ENCODE measurements around the gene KIF1A. TPM values are rescaled to one million over a fixed set of nuclear protein-coding genes. Genes with fewer than 3 reads are reported as not detected.

Gene KIF1A
- total RNA-seq, 3 donors from 2014 or later = 1.5 to 17.2 (median 1.9) TPM

GRCh38 chr2:240834377-240834975, 14.5 kb upstream of the KIF1A start:
- H3K36me3 ChIP-seq (ENCODE audit: low read depth) = no peaks in the 10 kb centered on the region
- DNase-seq (no peak), ATAC-seq (no peak)
- peaks cover 7% of the 10 kb centered on the region for H3K4me1 ChIP-seq (ENCODE audit: low read depth)
- no peak overlapping the region for H3K4me3 ChIP-seq
- TF ChIP-seq CTCF (IDR thresholded peaks at IDR 0.05) = no peak
- intact Hi-C loops (cut with DNase I, micrococcal nuclease) = no loop called here
- no peaks in the 10 kb centered on the region for H3K9me3 ChIP-seq

- H3K4me3 ChIP-seq = no peak overlapping the region
- H3K9me3 ChIP-seq = no peaks in the 10 kb centered on the region
- peaks cover 7% of the 10 kb centered on the region for H3K4me1 ChIP-seq (ENCODE audit: low read depth)
- DNase-seq (no peak), ATAC-seq (no peak)
- intact Hi-C loops (cut with DNase I, micrococcal nuclease) = no loop called here
- no peaks in the 10 kb centered on the region for H3K36me3 ChIP-seq (ENCODE audit: low read depth)
- no peak for TF ChIP-seq CTCF (IDR thresholded peaks at IDR 0.05)
Measured at GRCh38 chr2:240833724-240834285, 13.8 kb upstream of the KIF1A start.

- Histone ChIP-seq H3K4me1 (ENCODE audit: low read depth) (peaks cover 7% of the 10 kb centered on the region), H3K36me3 (ENCODE audit: low read depth) (no peaks in the 10 kb centered on the region), H3K4me3 (no peak overlapping the region), H3K9me3 (no peaks in the 10 kb centered on the region)
- DNase-seq (no peak), ATAC-seq (no peak)
- intact Hi-C loops (cut with DNase I, micrococcal nuclease) = no loop called here
- TF ChIP-seq CTCF (IDR thresholded peaks at IDR 0.05) = no peak
Measured at GRCh38 chr2:240832921-240833494, 13.0 kb upstream of the KIF1A start.

GRCh38 chr2:240832205-240832727, 12.2 kb upstream of the KIF1A start:
- H3K36me3 ChIP-seq (ENCODE audit: low read depth) = no peaks in the 10 kb centered on the region
- TF ChIP-seq CTCF (IDR thresholded peaks at IDR 0.05) = no peak
- DNase-seq (peak; percentile 92 to 97 (median 97)), ATAC-seq (peak; percentile 98)
- H3K9me3 ChIP-seq = no peaks in the 10 kb centered on the region
- H3K4me1 ChIP-seq (ENCODE audit: low read depth) = peaks cover 7% of the 10 kb centered on the region
- no peak overlapping the region for H3K4me3 ChIP-seq
- intact Hi-C loops (cut with DNase I, micrococcal nuclease) = no loop called here

- Histone ChIP-seq H3K4me3 (no peak overlapping the region), H3K4me1 (ENCODE audit: low read depth) (peaks cover 7% of the 10 kb centered on the region), H3K36me3 (ENCODE audit: low read depth) (no peaks in the 10 kb centered on the region), H3K9me3 (no peaks in the 10 kb centered on the region)
- ATAC-seq (no peak), DNase-seq (peak in 2 of 3 donors; percentile 14 to 50)
- intact Hi-C loops (cut with DNase I, micrococcal nuclease) = no loop called here
- no peak for TF ChIP-seq CTCF (IDR thresholded peaks at IDR 0.05)
Measured at GRCh38 chr2:240831594-240832204, 11.7 kb upstream of the KIF1A start.
